Left ventricle myocardium superior (tissue), 1 donor: ENCODE data around the gene ATXN3. TPM values are rescaled to one million over a fixed set of nuclear protein-coding genes. Genes with fewer than 3 reads are reported as not detected.
A peak's percentile ranks its signal among the peaks of the same experiment; 100 is the strongest.
"Not testable (repeated sequence)": the region's sequence is repeated elsewhere in the genome, so short reads cannot be mapped to it uniquely, and the experiment has no call there.

Experiments
- ATAC-seq: fragments of 200-7000 bp; cut with Tn5 transposase; one replicate; pipeline ENCODE4 v1.9.1; 2020; ENCODE audit warnings: mild to moderate bottlenecking, moderate library complexity
- DNase-seq: peaks from one replicate; pipeline ENCODE4 v3.0.0-alpha.2; 2020
- intact Hi-C: fragments of 100-400 bp; cut with micrococcal nuclease; formaldehyde crosslinking; loops from one replicate; pipeline ENCODE4 v1.11.0; 2022
- total RNA-seq: library from RNA; stranded (reverse); fragmentation: NEBNext Ultra II Directional; extraction: Animal tissue kit (Norgen Biotek cat#: 25700); gene quantifications from one replicate; pipeline ENCODE4 v1.2.1, GENCODE V29; 2021
- donor health status: DM: no; HTN: yes; CAD: no; lungs with severe emphysema.

ATXN3 gene
- total RNA-seq, 1 donor from 2014 or later, result 15.9 TPM

- no peak for ATAC-seq
- DNase-seq, result no peak
- intact Hi-C loops, result no loop called here
Observed at GRCh38 chr14:92093320-92093719, 13.1 kb downstream of the ATXN3 start.

- ATAC-seq, result no peak
- DNase-seq, result no peak
- intact Hi-C loops, result no loop called here
Observed at GRCh38 chr14:92088494-92088893, 17.9 kb downstream of the ATXN3 start.

GRCh38 chr14:92074555-92074954 is 31.8 kb downstream of the ATXN3 start:
- no peak for ATAC-seq
- DNase-seq, result no peak
- intact Hi-C loops, result no loop called here

GRCh38 chr14:92058006-92058917 is 48.1 kb downstream of the ATXN3 start:
- no peak for ATAC-seq
- intact Hi-C loops, result no loop called here
- DNase-seq, result no peak

GRCh38 chr14:92049781-92050180 is 56.6 kb downstream of the ATXN3 start:
- intact Hi-C loops, result no loop called here
- ATAC-seq, result no peak

GRCh38 chr14:92049221-92049620 is 57.2 kb downstream of the ATXN3 start:
- DNase-seq, ATAC-seq, intact Hi-C loops: not testable (repeated sequence)

More at GRCh38 chr14:92049781-92050180, 56.6 kb downstream of the ATXN3 start:
- DNase-seq, result no peak

- intact Hi-C loops, ATAC-seq, DNase-seq: not testable (repeated sequence)
Observed at GRCh38 chr14:92045904-92046303, 60.5 kb downstream of the ATXN3 start.

GRCh38 chr14:92041766-92042165 is 64.6 kb downstream of the ATXN3 start:
- intact Hi-C loops, DNase-seq, ATAC-seq: not testable (repeated sequence)

GRCh38 chr14:92041203-92041602 is 65.2 kb downstream of the ATXN3 start:
- no peak for DNase-seq
- intact Hi-C loops, result no loop called here
- ATAC-seq, result peak; percentile 4

GRCh38 chr14:92040431-92041051 is 65.8 kb downstream of the ATXN3 start:
- intact Hi-C loops, result no loop called here
- DNase-seq (no peak), ATAC-seq (peak; percentile 47)

- DNase-seq (peak; percentile 96), ATAC-seq (peak; percentile 99)
- intact Hi-C loops, result no loop called here
Observed at GRCh38 chr14:92039719-92040430, 66.5 kb downstream of the ATXN3 start, which contains the start of gene TRIP11. Gene TRIP11, minus strand, starts transcription at chr14:92040059. Its CDS starts 374 bp downstream, at chr14:92039685.

- peak; percentile 48 for ATAC-seq
- intact Hi-C loops, result no loop called here
Observed at GRCh38 chr14:92039063-92039718, 67.2 kb downstream of the ATXN3 start.

GRCh38 chr14:92037989-92038388 is 68.4 kb downstream of the ATXN3 start:
- DNase-seq (no peak), ATAC-seq (no peak)
- intact Hi-C loops, result no loop called here

More at GRCh38 chr14:92039063-92039718, 67.2 kb downstream of the ATXN3 start:
- DNase-seq, result peak; percentile 64

- DNase-seq (no peak), ATAC-seq (no peak)
- intact Hi-C loops, result no loop called here
Observed at GRCh38 chr14:92035890-92036289, 70.5 kb downstream of the ATXN3 start.

- ATAC-seq (no peak), DNase-seq (no peak)
- intact Hi-C loops, result no loop called here
Observed at GRCh38 chr14:92033906-92034687, 72.3 kb downstream of the ATXN3 start.

- ATAC-seq (no peak), DNase-seq (no peak)
- intact Hi-C loops, result no loop called here
Observed at GRCh38 chr14:92033433-92033832, 72.9 kb downstream of the ATXN3 start.

GRCh38 chr14:92026548-92027190 is 79.7 kb downstream of the ATXN3 start:
- intact Hi-C loops, result no loop called here
- no peak for DNase-seq
- ATAC-seq, result no peak

- intact Hi-C loops, result no loop called here
- DNase-seq, result no peak
Observed at GRCh38 chr14:92022036-92022435, 84.3 kb downstream of the ATXN3 start.

More at GRCh38 chr14:92022036-92022435, 84.3 kb downstream of the ATXN3 start:
- ATAC-seq, result no peak
